Measurements from ENCODE around the gene LMO1.

Gene LMO1

DNA sequence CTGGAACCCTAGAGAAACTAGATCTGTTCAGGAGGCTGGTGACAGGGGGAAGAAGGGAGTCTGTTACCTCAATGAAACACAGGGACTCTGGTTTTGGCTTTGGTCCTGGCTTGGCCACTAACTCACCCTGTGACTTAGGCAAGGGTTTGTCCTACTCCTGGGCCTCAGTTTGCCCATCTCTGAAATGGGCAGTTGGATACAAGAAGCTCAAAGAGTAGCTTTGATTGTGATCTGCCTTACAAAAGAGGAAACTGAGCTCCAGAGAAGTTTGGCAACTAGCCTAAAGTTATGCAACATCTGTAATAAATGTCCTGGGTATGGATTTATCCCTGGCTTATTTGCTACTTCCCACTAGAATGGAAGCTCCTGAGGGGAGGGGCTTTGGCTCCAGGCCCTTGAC, 24.0 kb upstream of the LMO1 start:
- Mint-ChIP-seq H3K9me3 (no peaks in the 10 kb centered on the region), H3K4me3 (no peak overlapping the region), H3K36me3 (ENCODE audit: low read depth) (no peaks in the 10 kb centered on the region), H3K4me1 (peaks cover 30% of the 10 kb centered on the region), H3K27ac (no peak overlapping the region), H3K27me3 (ENCODE audit: low read depth) (peaks cover 26% of the 10 kb centered on the region)
- TF ChIP-seq, protein P1, sequence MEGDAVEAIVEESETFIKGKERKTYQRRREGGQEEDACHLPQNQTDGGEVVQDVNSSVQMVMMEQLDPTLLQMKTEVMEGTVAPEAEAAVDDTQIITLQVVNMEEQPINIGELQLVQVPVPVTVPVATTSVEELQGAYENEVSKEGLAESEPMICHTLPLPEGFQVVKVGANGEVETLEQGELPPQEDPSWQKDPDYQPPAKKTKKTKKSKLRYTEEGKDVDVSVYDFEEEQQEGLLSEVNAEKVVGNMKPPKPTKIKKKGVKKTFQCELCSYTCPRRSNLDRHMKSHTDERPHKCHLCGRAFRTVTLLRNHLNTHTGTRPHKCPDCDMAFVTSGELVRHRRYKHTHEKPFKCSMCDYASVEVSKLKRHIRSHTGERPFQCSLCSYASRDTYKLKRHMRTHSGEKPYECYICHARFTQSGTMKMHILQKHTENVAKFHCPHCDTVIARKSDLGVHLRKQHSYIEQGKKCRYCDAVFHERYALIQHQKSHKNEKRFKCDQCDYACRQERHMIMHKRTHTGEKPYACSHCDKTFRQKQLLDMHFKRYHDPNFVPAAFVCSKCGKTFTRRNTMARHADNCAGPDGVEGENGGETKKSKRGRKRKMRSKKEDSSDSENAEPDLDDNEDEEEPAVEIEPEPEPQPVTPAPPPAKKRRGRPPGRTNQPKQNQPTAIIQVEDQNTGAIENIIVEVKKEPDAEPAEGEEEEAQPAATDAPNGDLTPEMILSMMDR (IDR thresholded peaks at IDR 0.05; ENCODE audit: unreplicated experiment in 3 of 3): no peak

DNA sequence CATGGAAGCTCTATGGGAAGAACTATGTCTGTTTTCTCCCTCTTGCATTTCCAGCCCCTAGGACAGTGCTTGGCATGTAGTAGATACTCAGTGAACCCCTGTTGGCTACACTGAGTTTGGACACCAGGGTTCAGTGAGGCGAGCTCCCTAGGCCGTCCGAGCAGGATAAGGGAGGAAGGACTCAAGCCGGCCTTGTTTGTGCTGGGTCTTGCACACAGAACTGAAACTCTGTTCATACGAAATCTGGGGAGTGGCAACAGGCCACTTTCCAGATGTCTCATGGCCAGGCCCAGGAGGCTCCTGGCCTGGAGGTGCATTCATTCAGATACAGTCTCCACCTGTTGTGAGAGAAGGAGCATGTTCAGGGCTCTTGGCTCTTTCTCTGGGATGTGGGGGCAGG, 23.6 kb upstream of the LMO1 start:
- TF ChIP-seq, protein P1 (IDR thresholded peaks at IDR 0.05; ENCODE audit: unreplicated experiment in 3 of 3): no peak
- no peak overlapping the region for H3K4me3 Mint-ChIP-seq
- H3K27me3 Mint-ChIP-seq (ENCODE audit: low read depth): peaks cover 26% of the 10 kb centered on the region
- H3K36me3 Mint-ChIP-seq (ENCODE audit: low read depth): no peaks in the 10 kb centered on the region
- H3K4me1 Mint-ChIP-seq: peaks cover 30% of the 10 kb centered on the region
- H3K9me3 Mint-ChIP-seq: no peaks in the 10 kb centered on the region
- H3K27ac Mint-ChIP-seq: no peak overlapping the region

DNA sequence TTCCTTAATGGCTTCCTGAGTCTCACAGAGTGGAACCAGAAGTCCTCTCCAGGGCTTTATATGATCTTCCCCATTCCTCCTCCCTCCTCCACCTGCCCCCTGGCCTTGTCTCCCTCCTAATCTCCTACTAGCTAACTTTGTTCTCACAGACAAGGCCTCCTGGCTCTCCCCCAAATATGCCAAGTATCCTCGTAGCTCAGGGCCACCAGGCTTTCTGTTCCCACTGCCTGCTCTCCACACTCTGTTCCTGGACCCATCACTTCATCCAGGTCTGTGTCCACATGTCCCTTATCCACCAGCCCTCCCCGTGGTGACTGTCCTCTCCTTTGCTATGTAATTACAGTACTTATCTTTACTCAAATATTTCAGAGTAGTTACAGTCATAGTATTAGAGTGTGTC, 23.2 kb upstream of the LMO1 start:
- H3K4me3 Mint-ChIP-seq: no peak overlapping the region
- peaks cover 30% of the 10 kb centered on the region for H3K4me1 Mint-ChIP-seq
- H3K27ac Mint-ChIP-seq: no peak overlapping the region
- peaks cover 26% of the 10 kb centered on the region for H3K27me3 Mint-ChIP-seq (ENCODE audit: low read depth)
- TF ChIP-seq, protein P1 (IDR thresholded peaks at IDR 0.05; ENCODE audit: unreplicated experiment in 3 of 3): no peak
- no peaks in the 10 kb centered on the region for H3K9me3 Mint-ChIP-seq
- no peaks in the 10 kb centered on the region for H3K36me3 Mint-ChIP-seq (ENCODE audit: low read depth)

DNA sequence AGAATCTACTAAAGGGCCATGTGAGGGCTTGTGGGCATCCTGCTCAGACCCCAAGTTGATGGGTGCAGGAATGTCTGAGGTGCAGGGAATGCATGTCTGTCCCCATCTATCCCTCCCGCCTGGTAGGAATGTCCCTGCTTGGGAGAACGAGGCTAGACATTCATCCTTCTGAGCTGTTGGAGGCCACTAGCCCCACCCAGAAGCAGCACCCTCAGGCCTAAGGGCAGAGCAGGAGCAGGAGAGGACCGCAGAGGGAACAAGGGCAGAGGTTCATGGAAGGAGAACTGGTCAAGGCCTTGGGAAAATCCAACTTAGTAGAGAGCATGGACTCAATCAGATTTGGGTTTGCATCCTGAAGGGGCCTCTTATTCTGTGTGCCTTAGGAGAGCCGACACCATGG, 22.1 kb upstream of the LMO1 start:
- Mint-ChIP-seq H3K27me3 (ENCODE audit: low read depth) (peaks cover 20% of the 10 kb centered on the region), H3K4me3 (no peak overlapping the region)
- TF ChIP-seq, protein P1 (IDR thresholded peaks at IDR 0.05; ENCODE audit: unreplicated experiment in 3 of 3): no peak

DNA sequence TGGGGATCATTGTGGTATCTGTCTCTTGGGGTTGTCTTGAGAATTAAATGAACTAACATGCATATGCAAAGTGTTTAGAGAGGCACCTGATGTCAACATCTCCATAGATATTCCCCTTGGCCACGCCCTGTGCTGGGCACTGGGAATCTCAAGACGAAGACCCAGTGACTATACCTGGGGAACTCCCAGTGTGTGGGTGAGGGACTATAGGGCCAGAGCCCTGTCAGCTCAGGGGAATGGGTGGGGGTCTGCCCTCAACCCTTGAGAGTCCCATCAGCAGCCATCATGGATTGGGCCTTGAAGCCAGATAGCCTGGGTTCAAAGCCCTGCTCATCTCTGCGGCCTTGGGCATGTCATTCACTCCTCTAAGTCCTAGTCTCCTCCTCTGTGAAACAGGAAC, 21.6 kb upstream of the LMO1 start:
- Mint-ChIP-seq H3K4me3 (no peak overlapping the region), H3K27ac (no peak overlapping the region), H3K9me3 (peaks cover 2% of the 10 kb centered on the region), H3K36me3 (ENCODE audit: low read depth) (no peaks in the 10 kb centered on the region), H3K27me3 (ENCODE audit: low read depth) (peaks cover 21% of the 10 kb centered on the region), H3K4me1 (peaks cover 25% of the 10 kb centered on the region)
- TF ChIP-seq, protein P1 (IDR thresholded peaks at IDR 0.05; ENCODE audit: unreplicated experiment in 3 of 3): no peak

More for the DNA sequence above, 22.1 kb upstream of the LMO1 start:
- Mint-ChIP-seq H3K4me1 (peaks cover 30% of the 10 kb centered on the region), H3K9me3 (no peaks in the 10 kb centered on the region), H3K36me3 (ENCODE audit: low read depth) (no peaks in the 10 kb centered on the region), H3K27ac (no peak overlapping the region)

DNA sequence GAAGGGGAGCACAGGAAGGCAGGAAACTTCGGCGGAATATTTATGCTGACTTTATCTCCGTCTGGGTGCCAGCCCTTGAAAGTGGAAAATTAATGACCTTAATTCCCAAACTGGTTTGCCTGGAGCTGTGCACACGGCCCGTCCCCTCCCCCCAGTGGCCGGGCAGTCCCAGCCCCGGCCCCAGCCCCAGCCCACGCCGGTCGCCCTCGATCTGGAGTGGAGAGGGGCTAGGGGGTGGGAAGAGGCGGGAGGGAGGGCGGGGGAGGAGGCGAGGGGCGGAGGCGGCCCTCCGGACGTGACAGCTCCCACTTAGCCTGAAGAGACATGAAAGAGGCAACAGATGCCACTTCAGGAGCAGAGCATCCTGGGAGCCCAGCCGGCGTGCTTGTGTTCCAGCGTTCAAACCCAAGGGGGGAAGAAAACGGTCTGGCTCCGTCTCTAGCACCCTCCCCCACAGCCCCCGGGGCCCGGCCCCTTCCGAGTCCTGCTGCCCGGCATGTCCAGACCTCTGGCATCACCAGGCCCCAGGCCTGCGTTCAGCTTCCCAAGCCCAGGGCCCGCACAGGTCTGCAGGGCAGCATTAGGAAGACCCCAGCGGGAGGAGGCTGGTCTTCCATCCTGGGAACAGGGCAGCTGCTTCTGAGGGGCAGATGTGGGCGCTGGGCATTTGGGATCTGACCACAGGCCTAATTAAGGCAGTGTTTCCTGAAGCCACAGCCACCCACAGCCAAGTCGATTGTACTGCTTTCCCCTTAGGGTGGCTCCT, 20.0 kb upstream of the LMO1 start:
- TF ChIP-seq, protein P1 (IDR thresholded peaks at IDR 0.05; ENCODE audit: unreplicated experiment in 3 of 3): no peak
- H3K27ac Mint-ChIP-seq: peak overlapping the region in 1 of 3 experiments; percentile 41
- H3K9me3 Mint-ChIP-seq: peaks cover 2% of the 10 kb centered on the region
- peaks cover 25% of the 10 kb centered on the region for H3K27me3 Mint-ChIP-seq (ENCODE audit: low read depth)
- peaks cover 14% of the 10 kb centered on the region for H3K4me1 Mint-ChIP-seq
- H3K4me3 Mint-ChIP-seq: no peak overlapping the region
- no peaks in the 10 kb centered on the region for H3K36me3 Mint-ChIP-seq (ENCODE audit: low read depth)

All from nephron (organoid).